HCT116 (cell line): ENCODE data around the gene IFNGR2. TPM values are rescaled to one million over a fixed set of nuclear protein-coding genes. Genes with fewer than 3 reads are reported as not detected.

Source experiments
- ATAC-seq: fragments of 200-7000 bp; cut with Tn5 transposase; 2 replicates; pipeline ENCODE4 v1.9.1; 2020; ENCODE audit warnings: mild to moderate bottlenecking, moderate library complexity
- BruUV-seq: library from RNA; stranded (reverse); fragments of 400-500 nt; replicated peaks from 2 replicates; lab custom pipeline; 2021; lab: Mats Ljungman, UMichigan
- CTCF ChIA-PET: fragments of 300-600 bp; sonication (Branson Sonifier 250); formaldehyde crosslinking; loops from one replicate; lab custom pipeline; 2021; ENCODE audit warnings: antibody characterized with exemption; lab: Charles Lee
- POLR2A ChIA-PET: fragments of 300-600, 350-600 bp; sonication (Branson Sonifier 250); formaldehyde crosslinking; loops from one replicate; lab custom pipeline; 2021; ENCODE audit warnings: antibody characterized with exemption; lab: Charles Lee
- RAD21 ChIA-PET, 2 experiments: fragments of 300-600 bp; sonication (Branson Sonifier 250); formaldehyde crosslinking; loops; one replicate each; lab custom pipeline; 2023; ENCODE audit warnings: low total read pairs in 2 of 2; ENCODE audit not compliant: uncharacterized antibody in 2 of 2, unreplicated experiment in 2 of 2, low non-redundant PET in 1 of 2; lab: Charles Lee
- DNase-seq: peaks from one replicate; pipeline ENCODE4 v3.0.0-alpha.2; 2010; ENCODE audit warnings: low read depth, low spot score
- H2AFZ ChIP-seq: fragments of 200-600 bp; shearing (Covaris generic), sonication (generic); 2 replicates; pipeline ENCODE4 v1.6.1; 2017; ENCODE audit warnings: low read depth, mixed run types, mixed read lengths, antibody characterized with exemption, low read length; ENCODE audit not compliant: poor library complexity, severe bottlenecking
- H3K27ac ChIP-seq: 2 replicates; pipeline ENCODE4 v1.5.1; 2012; ENCODE audit warnings: low read depth, low read length
- H3K27me3 ChIP-seq: fragments of 200-600 bp; sonication (generic); 2 replicates; pipeline ENCODE4 v1.6.1; 2016; ENCODE audit warnings: mixed run types, low read length, mixed read lengths; ENCODE audit not compliant: insufficient read depth
- H3K36me3 ChIP-seq, 2 experiments: fragments of 200-500 bp in 1 of 2; fragments of 200-600 bp in 1 of 2; sonication (Bioruptor generic) in 1 of 2; sonication (generic) in 1 of 2; 2 replicates each; pipeline versions ENCODE4 v1.5.1 to v1.6.1; 2014 to 2016; ENCODE audit warnings: low read length in 2 of 2, inconsistent platforms in 1 of 2, mixed read lengths in 1 of 2, mixed run types in 1 of 2; ENCODE audit not compliant: insufficient read depth in 2 of 2, control insufficient read depth in 1 of 2
- H3K4me1 ChIP-seq, 2 experiments: fragments of 200-600 bp in 1 of 2; sonication (generic) in 1 of 2; 2 replicates each; pipeline versions ENCODE4 v1.5.1 to v1.6.1; 2012 to 2017; ENCODE audit warnings: low read length in 2 of 2, inconsistent platforms in 1 of 2, mild to moderate bottlenecking in 1 of 2, mixed read lengths in 1 of 2, mixed run types in 1 of 2, moderate library complexity in 1 of 2; ENCODE audit not compliant: insufficient read depth in 2 of 2, control insufficient read depth in 1 of 2
- H3K4me2 ChIP-seq: fragments of 200-600 bp; sonication (generic); 2 replicates; pipeline ENCODE4 v1.6.1; 2017; ENCODE audit warnings: mixed run types, low read length, mixed read lengths
- H3K4me3 ChIP-seq, 2 experiments: fragments of 200-600 bp in 1 of 2; sonication (generic) in 1 of 2; replicated peaks in 1 of 2; 2 replicates each; pipeline ENCODE4 v1.5.1; 2011 to 2016; ENCODE audit warnings: low read length in 2 of 2, control low read depth in 1 of 2, low read depth in 1 of 2, mild to moderate bottlenecking in 1 of 2, mixed read lengths in 1 of 2, mixed run types in 1 of 2
- H3K79me2 ChIP-seq: fragments of 200-600 bp; sonication (generic); 2 replicates; pipeline ENCODE4 v1.6.1; 2017; ENCODE audit warnings: mild to moderate bottlenecking, mixed run types, low read length, moderate library complexity, mixed read lengths; ENCODE audit not compliant: insufficient read depth
- H3K9ac ChIP-seq: fragments of 200-600 bp; sonication (generic); 2 replicates; pipeline ENCODE4 v1.6.1; 2016; ENCODE audit warnings: low read length, mixed read lengths
- H3K9me2 ChIP-seq: fragments of 200-600 bp; sonication (generic), shearing (Covaris generic); 2 replicates; pipeline ENCODE4 v1.6.1; 2017; ENCODE audit warnings: mixed run types, mild to moderate bottlenecking, moderate library complexity; ENCODE audit not compliant: insufficient read depth
- H3K9me3 ChIP-seq, 2 experiments: fragments of 200-500 bp in 1 of 2; fragments of 200-600 bp in 1 of 2; sonication (Bioruptor generic) in 1 of 2; sonication (generic) in 1 of 2; 2 replicates each; pipeline ENCODE4 v1.6.1; 2014 to 2017; ENCODE audit warnings: low read length in 2 of 2, mixed read lengths in 2 of 2, inconsistent platforms in 1 of 2, low read depth in 1 of 2, mild to moderate bottlenecking in 1 of 2, mixed run types in 1 of 2, moderate library complexity in 1 of 2; ENCODE audit not compliant: control insufficient read depth in 1 of 2, insufficient read depth in 1 of 2
- H4K20me1 ChIP-seq: fragments of 200-600 bp; sonication (generic), shearing (Covaris generic); 2 replicates; pipeline ENCODE4 v1.6.1; 2017; ENCODE audit warnings: mixed run types, mild to moderate bottlenecking, moderate library complexity; ENCODE audit not compliant: insufficient read depth
- CBX3 ChIP-seq: IDR thresholded peaks from 2 replicates; pipeline ENCODE4 v1.6.1; 2012; ENCODE audit warnings: low read depth
- EGR1 ChIP-seq: IDR thresholded peaks from 2 replicates; pipeline ENCODE4 v1.6.1; 2012; ENCODE audit warnings: low read depth
- FOSL1 ChIP-seq: IDR thresholded peaks from 2 replicates; pipeline ENCODE4 v1.6.1; 2012; ENCODE audit warnings: low read depth
- JUND ChIP-seq: IDR thresholded peaks from 2 replicates; pipeline ENCODE4 v1.6.1; 2012
- MAX ChIP-seq: IDR thresholded peaks from 2 replicates; pipeline ENCODE4 v1.6.1; 2012
- POLR2A ChIP-seq: IDR thresholded peaks from 2 replicates; pipeline ENCODE4 v1.7.0; 2011; ENCODE audit warnings: borderline replicate concordance; ENCODE audit not compliant: insufficient read depth, insufficient read length; ENCODE audit errors: extremely low read depth
- RAD21 ChIP-seq: IDR thresholded peaks from 2 replicates; pipeline ENCODE4 v1.6.1; 2012; ENCODE audit warnings: low read depth, mild to moderate bottlenecking
- SP1 ChIP-seq: IDR thresholded peaks from 2 replicates; pipeline ENCODE4 v1.6.1; 2012; ENCODE audit warnings: low read depth
- SRF ChIP-seq: IDR thresholded peaks from 2 replicates; pipeline ENCODE4 v1.6.1; 2012; ENCODE audit warnings: low read depth
- TCF7L2 ChIP-seq: IDR thresholded peaks from 2 replicates; pipeline ENCODE4 v1.7.0; 2011; ENCODE audit warnings: borderline replicate concordance, inconsistent platforms; ENCODE audit not compliant: insufficient read depth, insufficient read length; ENCODE audit errors: extremely low read depth
- YY1 ChIP-seq: IDR thresholded peaks from 2 replicates; pipeline ENCODE4 v1.6.1; 2011; ENCODE audit warnings: low read length, low read depth, moderate library complexity, mild to moderate bottlenecking; ENCODE audit not compliant: insufficient replicate concordance; ENCODE audit errors: extremely low read depth
- ZFX ChIP-seq: fragments of 450-650 bp; IDR thresholded peaks from 2 replicates; pipeline ENCODE4 v1.6.1; 2017
- ZNF274 ChIP-seq: fragments of 200-500 bp; sonication (Bioruptor generic); IDR thresholded peaks from 2 replicates; pipeline ENCODE4 v1.6.1; 2014; ENCODE audit warnings: mild to moderate bottlenecking, low read depth, low read length, inconsistent platforms
- intact Hi-C: fragments of 100-400 bp; cut with micrococcal nuclease; formaldehyde crosslinking; loops from 2 replicates; pipeline ENCODE4 v1.10.0; 2022
- total RNA-seq: library from RNA; stranded (reverse); gene quantifications from one replicate; pipeline ENCODE4 v1.2.1, GENCODE V29; 2021; ENCODE audit not compliant: unreplicated experiment
- TF ChIP-seq, protein P1 (sequence below), 3 experiments: fragments of 200-600 bp in 1 of 3; sonication (generic) in 1 of 3; IDR thresholded peaks in 2 of 3; conservative IDR thresholded peaks in 1 of 3; 2 replicates each; pipeline ENCODE4 v1.5.1; 2012 to 2017; ENCODE audit warnings: low read depth in 2 of 3, low read length in 2 of 3, antibody characterized with exemption in 1 of 3, borderline replicate concordance in 1 of 3, control low read depth in 1 of 3, mild to moderate bottlenecking in 1 of 3, mixed read lengths in 1 of 3, mixed run types in 1 of 3, moderate library complexity in 1 of 3; ENCODE audit not compliant: insufficient read depth in 1 of 3
- TF ChIP-seq, protein P2 (sequence below): IDR thresholded peaks from 2 replicates; pipeline ENCODE4 v1.6.1; 2012

IFNGR2 gene
- total RNA-seq, 1 experiment from 2014 or later = 44.6 TPM

- no peak overlapping the region for H3K4me2 ChIP-seq
- RAD21 ChIA-PET = no interaction called here
- no peak overlapping the region for H3K9ac ChIP-seq
- DNase-seq (no peak), ATAC-seq (no peak)
- POLR2A ChIA-PET = no interaction called here
- H3K9me3 ChIP-seq = no peaks in the 10 kb centered on the region
- TF ChIP-seq JUND (no peak), POLR2A (no peak)
- intact Hi-C loops = loop anchor here (2.0 kb wide), 1 partner anchor 85 kb away; no protein-coding TSS in a partner anchor
- H3K9me2 ChIP-seq = no peaks in the 10 kb centered on the region
- H3K27me3 ChIP-seq = no peaks in the 10 kb centered on the region
- H3K79me2 ChIP-seq = no peaks in the 10 kb centered on the region
- no peak overlapping the region for H3K27ac ChIP-seq
- H2AFZ ChIP-seq = no peak overlapping the region
- H3K4me1 ChIP-seq = peaks cover 10 to 15% of the 10 kb centered on the region in 2 experiments
- no TSS peak for BruUV-seq
- CTCF ChIA-PET = interaction anchor here (1.7 to 3.8 kb wide), 5 partner anchors 12 to 160 kb away, joined by 6 to 20 read pairs (median 17); partner anchors contain the start of gene IFNAR1
- H4K20me1 ChIP-seq = no peaks in the 10 kb centered on the region
- H3K36me3 ChIP-seq = peaks cover 6 to 7% of the 10 kb centered on the region in 2 experiments; a peak in 3 of 4 replicates
- H3K4me3 ChIP-seq = no peak overlapping the region
Measured at GRCh38 chr21:33360281-33360680, 42.9 kb upstream of the IFNGR2 start.

DNA sequence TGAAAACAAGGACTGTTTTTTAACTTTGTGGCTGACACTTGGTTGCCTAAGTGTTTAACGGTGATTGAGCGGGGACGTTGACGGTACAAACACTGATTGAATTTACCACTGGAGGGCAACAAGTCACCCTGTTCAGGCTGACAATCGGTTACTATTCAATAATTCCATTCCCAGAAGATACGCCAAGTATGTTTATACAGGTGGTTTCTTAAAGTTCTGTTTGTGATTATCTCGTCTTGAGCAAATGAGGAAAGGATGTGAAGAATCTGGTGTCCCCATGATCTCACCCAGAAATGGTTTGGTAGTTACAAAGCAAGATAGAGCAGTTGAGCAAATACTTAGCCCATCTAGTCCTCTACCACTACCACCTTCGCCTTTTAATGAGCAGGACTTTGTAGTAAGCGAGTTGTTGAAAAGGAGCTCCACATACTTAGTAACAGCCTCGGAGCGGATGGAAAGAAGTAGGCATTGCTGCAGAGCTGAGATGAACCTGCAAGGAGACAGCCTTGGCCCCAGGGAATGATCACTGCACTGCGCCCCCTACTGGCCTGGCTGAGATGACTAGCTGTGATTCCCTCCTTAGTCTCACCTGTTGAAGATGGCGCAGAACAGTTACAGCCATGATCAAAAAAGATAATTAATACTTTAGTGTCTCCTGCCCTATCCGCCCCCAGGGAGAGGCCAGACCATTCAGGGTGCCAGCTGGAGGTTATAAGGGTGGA, 42.2 kb upstream of the IFNGR2 start:
- DNase-seq (no peak), ATAC-seq (peak; percentile 98)
- peaks cover 10 to 15% of the 10 kb centered on the region in 2 experiments for H3K4me1 ChIP-seq
- no TSS peak for BruUV-seq
- no peak overlapping the region for H3K27ac ChIP-seq
- no peak overlapping the region for H3K4me3 ChIP-seq
- H3K36me3 ChIP-seq = peaks cover 4 to 5% of the 10 kb centered on the region in 2 experiments; a peak in 3 of 4 replicates
- no peaks in the 10 kb centered on the region for H3K79me2 ChIP-seq
- no peaks in the 10 kb centered on the region for H3K9me3 ChIP-seq
- POLR2A ChIA-PET = interaction anchor here (0.6 to 1.1 kb wide), 3 partner anchors 19 to 138 kb away, joined by 3 to 4 read pairs (median 3); no protein-coding TSS in a partner anchor
- no peak overlapping the region for H2AFZ ChIP-seq
- RAD21 ChIA-PET = interaction anchor here (0.7 to 1.0 kb wide), 4 partner anchors 36 to 161 kb away, joined by 3 to 6 read pairs (median 5); partner anchors contain the start of gene IFNAR1 (in 1 of the 2)
- peak overlapping the region; percentile 27 for H3K4me2 ChIP-seq
- intact Hi-C loops = loop anchor here (2.0 kb wide), 1 partner anchor 84 kb away; no protein-coding TSS in a partner anchor
- H3K27me3 ChIP-seq = no peaks in the 10 kb centered on the region
- CTCF ChIA-PET = interaction anchor here (0.6 to 3.8 kb wide), 31 partner anchors 8 to 367 kb away, joined by 3 to 20 read pairs (median 4); partner anchors contain the start of genes IFNAR1 and IL10RB
- no peak overlapping the region for H3K9ac ChIP-seq
- H3K9me2 ChIP-seq = no peaks in the 10 kb centered on the region
- no peaks in the 10 kb centered on the region for H4K20me1 ChIP-seq
- TF ChIP-seq RAD21 (peak; percentile 46), JUND (no peak), POLR2A (no peak), CBX3 (no peak), EGR1 (no peak), TCF7L2 (no peak), YY1 (peak; percentile 10), ZNF274 (no peak), ZFX (no peak), SP1 (no peak), FOSL1 (no peak), SRF (no peak), MAX (no peak)
- TF ChIP-seq, protein P1, sequence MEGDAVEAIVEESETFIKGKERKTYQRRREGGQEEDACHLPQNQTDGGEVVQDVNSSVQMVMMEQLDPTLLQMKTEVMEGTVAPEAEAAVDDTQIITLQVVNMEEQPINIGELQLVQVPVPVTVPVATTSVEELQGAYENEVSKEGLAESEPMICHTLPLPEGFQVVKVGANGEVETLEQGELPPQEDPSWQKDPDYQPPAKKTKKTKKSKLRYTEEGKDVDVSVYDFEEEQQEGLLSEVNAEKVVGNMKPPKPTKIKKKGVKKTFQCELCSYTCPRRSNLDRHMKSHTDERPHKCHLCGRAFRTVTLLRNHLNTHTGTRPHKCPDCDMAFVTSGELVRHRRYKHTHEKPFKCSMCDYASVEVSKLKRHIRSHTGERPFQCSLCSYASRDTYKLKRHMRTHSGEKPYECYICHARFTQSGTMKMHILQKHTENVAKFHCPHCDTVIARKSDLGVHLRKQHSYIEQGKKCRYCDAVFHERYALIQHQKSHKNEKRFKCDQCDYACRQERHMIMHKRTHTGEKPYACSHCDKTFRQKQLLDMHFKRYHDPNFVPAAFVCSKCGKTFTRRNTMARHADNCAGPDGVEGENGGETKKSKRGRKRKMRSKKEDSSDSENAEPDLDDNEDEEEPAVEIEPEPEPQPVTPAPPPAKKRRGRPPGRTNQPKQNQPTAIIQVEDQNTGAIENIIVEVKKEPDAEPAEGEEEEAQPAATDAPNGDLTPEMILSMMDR (IDR thresholded peaks at IDR 0.05 in 2 of 3, conservative IDR thresholded peaks at IDR 0.05 in 1 of 3; ENCODE audit: borderline replicate concordance in 1 of 3, insufficient read depth in 1 of 3, low read depth in 2 of 3, low read length in 2 of 3) = peak in 2 of 3 experiments; percentile 91 to 95; a peak in 5 of 6 replicates
- TF ChIP-seq, protein P2, sequence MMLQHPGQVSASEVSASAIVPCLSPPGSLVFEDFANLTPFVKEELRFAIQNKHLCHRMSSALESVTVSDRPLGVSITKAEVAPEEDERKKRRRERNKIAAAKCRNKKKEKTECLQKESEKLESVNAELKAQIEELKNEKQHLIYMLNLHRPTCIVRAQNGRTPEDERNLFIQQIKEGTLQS = no peak
